Measurements from ENCODE around the gene KIF20B. TPM values are rescaled to one million over a fixed set of nuclear protein-coding genes. Genes with fewer than 3 reads are reported as not detected.
A peak's percentile ranks its signal among the peaks of the same experiment; 100 is the strongest.

The KIF20B gene
- total and polyA plus RNA-seq, 2 of the 13 experiments (the other 11 are each of a cell fraction or from before 2014, with no cell fraction given), result 3.5 to 38.6 TPM

DNA sequence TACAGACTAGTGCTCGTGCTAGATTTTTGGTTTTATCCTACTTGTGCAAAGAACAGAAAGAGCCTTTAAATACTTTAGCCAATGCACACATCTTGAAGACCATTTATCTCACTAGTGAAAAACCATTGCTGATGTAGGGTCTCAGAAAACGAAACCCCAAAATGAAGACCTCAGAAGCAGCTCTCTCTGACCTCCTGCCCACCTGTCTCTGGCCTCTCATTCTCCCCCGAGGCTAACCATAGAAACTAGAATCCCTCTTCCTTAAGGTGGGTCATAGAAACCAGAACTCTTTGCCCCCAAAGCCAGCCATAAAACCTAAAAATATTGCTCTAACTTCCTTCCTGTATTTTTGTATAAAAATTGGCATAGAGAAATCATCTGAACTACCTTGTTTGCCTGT, 112.2 kb downstream of the KIF20B start:
- Histone ChIP-seq H3K4me2 (ENCODE audit: low read depth, low read length) (peak overlapping the region; percentile 68), H3K9me3 (ENCODE audit: low read length) (peaks cover 5% of the 10 kb centered on the region), H3K4me1 (ENCODE audit: insufficient read depth, low read length) (peaks cover 48% of the 10 kb centered on the region), H3K4me3 (replicated peaks in 1 of 3; ENCODE audit: insufficient read depth in 1 of 3, low read depth in 2 of 3, low read length in 3 of 3) (peak overlapping the region in 1 of 3 experiments; percentile 36; a peak in 1 of 6 replicates), H2AFZ (ENCODE audit: low read length) (no peak overlapping the region), H3K27ac (ENCODE audit: extremely low read length, insufficient read depth, low read length) (peak overlapping the region; percentile 82), H3K36me3 (replicated peaks in 1 of 2; ENCODE audit: control insufficient read depth in 1 of 2, insufficient read depth in 2 of 2, low read length in 2 of 2) (no peaks in the 10 kb centered on the region), H3K79me2 (ENCODE audit: insufficient read depth, low read length) (no peaks in the 10 kb centered on the region), H3K27me3 (ENCODE audit: control insufficient read depth in 1 of 2, insufficient read depth in 2 of 2, low read length in 2 of 2) (no peaks in the 10 kb centered on the region), H4K20me1 (ENCODE audit: insufficient read depth, low read length) (no peaks in the 10 kb centered on the region), H3K9ac (ENCODE audit: insufficient read depth, low read depth, low read length) (peak overlapping the region; percentile 38)
- DNase-seq (ENCODE audit: low spot score), result no peak
- in situ Hi-C loops (cut with HindIII; ENCODE audit: extremely low pct_ligation_motif_present, low pct_unique_long_range_greater_than_20kb) (no loop called here), intact Hi-C loops (cut with micrococcal nuclease; ENCODE audit: unreplicated experiment) (no loop called here)
- 0 out of 2 replicates have a peak, but pooled peaks have one; percentile 6 for TF ChIP-seq ESRRA (CRISPR knock-in tag; IDR thresholded peaks at IDR 0.05; ENCODE audit: low read depth)
- TF ChIP-seq LRRFIP1 (CRISPR knock-in tag; conservative IDR thresholded peaks at IDR 0.05), result no peak
- no peak for TF ChIP-seq ZC3H13 (CRISPR knock-in tag; IDR thresholded peaks at IDR 0.05)
- POLR2A ChIA-PET, result interaction anchor here (1.1 kb wide), 1 partner anchor 9 kb away, joined by 4 read pairs; no protein-coding TSS in a partner anchor
- CTCF ChIA-PET (ENCODE audit: low intra/inter-chr PET ratio, low total read pairs), result no interaction called here
- ATAC-seq, result no peak
- peak; percentile 28 for FAIRE-seq
- no TSS peak for BruUV-seq (replicated peaks)
- 45% methylated on average over 3 of the region's 3 CpGs for WGBS (ENCODE audit: low lambda C conversion rate)

- no TSS peak for BruUV-seq (replicated peaks)
- in situ Hi-C loops (cut with HindIII; ENCODE audit: extremely low pct_ligation_motif_present, low pct_unique_long_range_greater_than_20kb), result no loop called here
- DNase-seq (ENCODE audit: low spot score) (peak; percentile 93), FAIRE-seq (peak; percentile 96), ATAC-seq (peak; percentile 97)
- Histone ChIP-seq H3K27me3 (ENCODE audit: control insufficient read depth in 1 of 2, insufficient read depth in 2 of 2, low read length in 2 of 2) (no peaks in the 10 kb centered on the region), H3K4me2 (ENCODE audit: low read depth, low read length) (peak overlapping the region; percentile 68), H4K20me1 (ENCODE audit: insufficient read depth, low read length) (no peaks in the 10 kb centered on the region), H3K4me3 (replicated peaks in 1 of 3; ENCODE audit: insufficient read depth in 1 of 3, low read depth in 2 of 3, low read length in 3 of 3) (peak overlapping the region in 2 of 3 experiments; percentile 25 to 49; a peak in 2 of 6 replicates), H3K36me3 (replicated peaks in 1 of 2; ENCODE audit: control insufficient read depth in 1 of 2, insufficient read depth in 2 of 2, low read length in 2 of 2) (no peaks in the 10 kb centered on the region), H3K4me1 (ENCODE audit: insufficient read depth, low read length) (peaks cover 48% of the 10 kb centered on the region), H3K27ac (ENCODE audit: extremely low read length, insufficient read depth, low read length) (peak overlapping the region; percentile 82), H3K79me2 (ENCODE audit: insufficient read depth, low read length) (no peaks in the 10 kb centered on the region), H2AFZ (ENCODE audit: low read length) (no peak overlapping the region), H3K9me3 (ENCODE audit: low read length) (peaks cover 13% of the 10 kb centered on the region), H3K9ac (ENCODE audit: insufficient read depth, low read depth, low read length) (peak overlapping the region; percentile 38)
- POLR2A ChIA-PET, result interaction anchor here (1.1 kb wide), 1 partner anchor 10 kb away, joined by 4 read pairs; no protein-coding TSS in a partner anchor
- intact Hi-C loops (cut with micrococcal nuclease; ENCODE audit: unreplicated experiment), result no loop called here
- 0% methylated on average over 1 of the region's 1 CpG for WGBS (ENCODE audit: low lambda C conversion rate)
- CTCF ChIA-PET (ENCODE audit: low intra/inter-chr PET ratio, low total read pairs), result no interaction called here
- 0 out of 2 replicates have a peak, but pooled peaks have one; percentile 73 for TF ChIP-seq MED13 (CRISPR knock-in tag; IDR thresholded peaks at IDR 0.05)
- no peak for TF ChIP-seq MAFK (conservative IDR thresholded peaks at IDR 0.05 in 1 of 2, IDR thresholded peaks at IDR 0.05 in 1 of 2; ENCODE audit: low read length in 2 of 2)
- no peak for TF ChIP-seq ZNF460 (CRISPR knock-in tag; IDR thresholded peaks at IDR 0.05; ENCODE audit: borderline replicate concordance)
- TF ChIP-seq HNF4A (CRISPR knock-in tag; IDR thresholded peaks at IDR 0.05), result peak; percentile 80
- no peak for TF ChIP-seq IKZF1 (IDR thresholded peaks at IDR 0.05)
- no peak for TF ChIP-seq NFATC3 (CRISPR knock-in tag; IDR thresholded peaks at IDR 0.05)
- TF ChIP-seq ZNF317 (CRISPR knock-in tag; IDR thresholded peaks at IDR 0.05), result no peak
- TF ChIP-seq ARNT2 (CRISPR knock-in tag; IDR thresholded peaks at IDR 0.05; ENCODE audit: low read depth), result no peak
- no peak for TF ChIP-seq ZUFSP (CRISPR knock-in tag; IDR thresholded peaks at IDR 0.05; ENCODE audit: borderline replicate concordance)
- TF ChIP-seq, protein P1, sequence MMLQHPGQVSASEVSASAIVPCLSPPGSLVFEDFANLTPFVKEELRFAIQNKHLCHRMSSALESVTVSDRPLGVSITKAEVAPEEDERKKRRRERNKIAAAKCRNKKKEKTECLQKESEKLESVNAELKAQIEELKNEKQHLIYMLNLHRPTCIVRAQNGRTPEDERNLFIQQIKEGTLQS (CRISPR knock-in tag; IDR thresholded peaks at IDR 0.05), result no peak
- peak; percentile 20; the same call in 1 of the 2 replicates for TF ChIP-seq EHMT2 (IDR thresholded peaks at IDR 0.05; ENCODE audit: borderline replicate concordance, low read depth, low read length)
- no peak for TF ChIP-seq RBM22 (optimal IDR thresholded peaks at IDR 0.05; ENCODE audit: low read length)
Measured at GRCh38 chr10:89814278-89814677, 112.9 kb downstream of the KIF20B start.
